ENCODE data around the gene CYP2W1.
A peak's percentile ranks its signal among the peaks of the same experiment; 100 is the strongest.

The CYP2W1 gene

DNA sequence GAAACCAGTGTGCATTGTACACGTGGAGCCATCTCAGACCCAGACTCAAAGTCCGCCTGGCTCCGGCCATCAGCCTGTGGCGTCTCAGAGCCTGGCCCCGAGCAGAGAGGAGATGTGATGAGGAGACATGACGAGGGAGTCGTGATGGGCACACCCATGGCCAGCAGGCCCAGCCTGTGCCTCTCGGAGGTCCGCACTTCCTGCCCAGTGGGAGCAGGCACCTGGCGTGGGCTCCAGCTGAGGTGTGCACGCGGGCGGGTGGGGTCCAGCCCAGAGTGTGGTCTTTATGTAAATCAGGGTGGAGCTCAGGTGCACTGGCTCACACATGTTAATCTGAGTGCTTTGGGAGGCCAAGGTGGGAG, 35.3 kb downstream of the CYP2W1 start:
- DNase-seq, result no peak

DNA sequence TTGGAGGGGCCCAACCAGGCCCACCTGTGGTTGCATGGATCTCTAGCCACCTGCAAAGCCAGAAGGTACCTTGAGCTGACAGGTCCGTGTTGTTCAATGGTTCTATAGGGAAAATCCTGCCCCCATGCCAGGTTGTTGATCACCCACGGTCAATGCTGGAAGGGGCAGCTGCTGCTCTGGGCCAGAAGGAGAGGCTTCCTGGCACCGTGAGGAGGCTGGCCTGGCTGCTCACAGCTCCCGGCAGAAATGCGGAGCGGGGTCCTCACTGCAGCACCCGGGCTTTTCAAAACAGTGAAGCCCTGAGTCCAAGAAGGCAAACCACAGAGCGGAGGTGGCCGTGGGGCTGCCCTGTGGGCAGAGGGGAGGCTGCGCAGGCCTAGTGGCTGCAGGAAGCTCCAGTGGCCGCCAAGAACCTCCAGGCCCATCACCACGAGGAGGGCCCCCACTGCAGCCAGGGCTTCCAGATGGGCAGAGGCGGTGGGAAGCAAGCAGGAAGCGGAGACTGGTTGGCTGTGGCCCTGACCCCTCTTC, 36.3 kb downstream of the CYP2W1 start:
- DNase-seq, result no peak

DNA sequence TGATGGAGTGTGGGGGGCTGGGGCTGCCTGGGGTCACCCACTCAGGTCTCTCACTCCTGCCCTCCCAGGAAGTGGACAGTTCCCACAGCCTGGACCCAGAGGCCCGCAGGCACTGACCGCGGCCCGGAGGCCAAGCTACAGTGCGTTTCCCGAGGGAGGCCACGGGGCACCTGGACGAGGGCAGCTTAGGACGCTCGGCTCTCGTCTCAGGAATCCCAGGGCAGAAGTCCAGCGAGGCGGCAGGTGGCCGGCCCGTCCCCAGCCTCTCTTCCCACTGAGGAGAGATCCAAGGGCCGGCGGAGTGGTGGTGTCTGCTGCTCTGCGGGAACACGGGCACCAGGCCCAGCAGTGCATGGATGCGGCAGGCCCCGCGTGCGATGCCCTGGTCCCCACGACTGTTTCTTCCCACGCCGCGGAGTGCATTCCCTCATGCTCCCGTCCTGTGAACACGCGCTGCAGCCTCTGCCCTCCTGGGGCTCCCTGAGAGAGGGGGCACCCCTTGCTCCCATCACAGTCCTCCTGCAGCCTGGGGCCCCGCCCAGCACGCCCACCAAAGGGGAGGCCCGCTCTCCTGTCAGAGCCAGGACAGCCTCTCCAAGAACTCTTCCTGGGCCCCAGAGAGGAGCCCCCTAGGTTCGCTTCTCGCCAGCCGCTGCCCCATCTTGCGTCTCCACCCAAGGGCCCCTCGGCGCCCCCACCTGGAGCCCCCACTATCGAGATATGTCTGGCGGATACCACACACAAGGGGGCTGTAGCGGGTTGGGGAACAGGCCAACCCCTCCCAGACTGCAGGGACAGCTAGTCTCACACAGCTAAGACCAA, 37.0 kb downstream of the CYP2W1 start:
- DNase-seq, result no peak

DNA sequence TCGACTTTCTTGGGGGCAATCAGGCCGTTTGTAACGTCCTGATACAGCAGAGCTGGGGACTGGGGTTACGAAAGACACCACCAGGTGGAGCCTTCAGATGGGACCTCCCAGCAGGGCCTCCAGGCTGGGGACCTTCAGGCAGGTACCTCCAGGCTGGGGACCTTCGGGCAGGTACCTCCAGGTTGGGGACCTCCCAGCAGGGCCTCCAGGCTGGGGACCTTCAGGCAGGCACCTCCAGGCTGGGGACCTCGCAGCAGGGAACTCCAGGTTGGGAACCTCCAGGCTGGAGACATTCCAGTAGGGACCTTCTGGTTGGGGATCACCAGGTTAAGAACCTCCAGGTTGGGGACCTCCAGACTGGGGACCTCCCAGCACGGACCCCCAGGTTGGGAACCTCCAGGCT, 37.9 kb downstream of the CYP2W1 start:
- DNase-seq, result no peak

DNA sequence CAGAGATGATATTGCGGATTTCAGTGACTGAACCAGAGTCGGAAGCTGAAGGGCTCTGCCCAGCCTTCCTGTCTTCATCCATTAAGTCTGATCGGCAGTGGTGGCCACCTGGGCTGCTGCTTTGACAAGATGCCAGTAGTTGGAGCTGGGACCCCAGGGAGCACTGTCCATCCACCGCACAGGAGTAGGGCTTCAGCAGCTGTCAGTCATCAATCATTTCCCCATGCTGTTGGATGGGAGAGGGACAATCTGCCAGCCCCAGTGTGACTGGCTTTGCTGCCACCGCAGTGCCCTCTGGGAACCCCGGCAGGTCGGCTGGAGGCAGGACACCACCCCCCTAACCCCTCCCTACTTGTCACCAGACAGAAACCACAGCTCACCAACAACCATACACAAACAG, 38.4 kb downstream of the CYP2W1 start:
- DNase-seq, result no peak

DNA sequence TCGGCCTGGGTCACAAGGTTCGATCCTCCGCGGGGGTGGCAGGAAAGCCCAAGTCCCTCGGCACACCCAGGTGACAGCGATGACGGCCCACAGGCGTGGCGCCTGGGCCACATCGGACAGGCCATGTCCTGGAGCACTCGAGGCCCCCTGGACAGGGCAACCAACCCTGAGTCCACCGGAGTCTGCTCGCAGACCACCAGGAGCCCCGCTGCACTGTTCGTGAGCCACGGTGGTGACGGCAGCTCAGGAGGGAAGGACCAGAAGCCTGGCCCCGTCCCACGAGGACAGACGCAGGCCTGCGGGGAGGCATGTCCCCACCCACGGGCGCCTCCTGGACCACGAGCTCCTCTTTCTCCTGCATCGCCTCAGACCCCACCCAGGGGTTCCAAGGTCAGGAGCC, 39.0 kb downstream of the CYP2W1 start:
- no peak for DNase-seq

DNA sequence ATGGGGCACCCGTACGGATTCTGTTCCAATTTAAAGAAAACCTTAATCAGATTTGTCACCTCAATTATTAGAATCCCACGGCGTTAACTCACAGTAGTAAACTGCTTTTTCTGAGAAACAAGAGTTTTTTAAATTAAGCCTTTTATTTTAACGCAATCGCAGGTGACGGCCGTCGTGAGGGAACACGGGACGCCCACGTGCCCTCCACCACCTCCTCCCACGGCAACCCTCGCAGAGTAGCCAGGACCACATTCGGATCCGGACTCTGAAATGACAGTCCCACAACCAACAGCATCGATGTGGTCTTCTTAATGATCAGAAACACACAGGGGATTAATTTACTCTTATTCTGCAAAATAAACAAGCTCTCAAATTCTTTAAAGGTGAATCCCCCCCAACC, 39.4 kb downstream of the CYP2W1 start:
- DNase-seq, result no peak

DNA sequence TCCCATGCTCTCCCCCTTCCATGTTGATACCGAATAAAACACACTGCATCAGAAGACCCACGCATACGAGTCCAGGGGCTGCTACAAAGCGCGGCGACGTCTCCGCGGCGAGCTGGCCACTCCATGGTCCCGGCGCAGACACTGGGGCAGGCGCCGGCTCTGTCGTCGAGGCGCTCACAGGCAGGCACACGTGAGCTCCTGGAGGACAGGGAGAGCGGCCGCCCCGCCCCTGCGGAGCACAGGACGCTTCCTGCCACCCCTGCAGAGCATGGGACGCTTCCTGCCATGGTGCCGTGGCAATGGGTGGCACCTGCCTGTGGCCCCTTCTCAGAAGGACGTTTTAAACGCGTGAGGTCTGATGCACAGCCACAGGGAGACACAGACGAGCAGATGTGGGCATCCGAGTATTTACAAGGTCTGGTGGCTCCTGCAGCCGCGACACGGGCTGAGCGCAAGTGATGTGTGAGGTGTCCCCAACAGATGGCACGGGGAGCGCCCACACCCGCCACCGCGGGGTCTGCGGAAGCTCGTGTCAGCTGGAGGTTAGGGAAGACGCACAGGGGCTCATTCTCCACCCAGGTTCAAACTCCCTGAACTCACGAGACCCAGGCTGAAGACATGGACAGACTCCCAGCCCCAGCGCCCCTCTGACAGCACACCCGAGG, 40.0 kb downstream of the CYP2W1 start:
- DNase-seq, result no peak

DNA sequence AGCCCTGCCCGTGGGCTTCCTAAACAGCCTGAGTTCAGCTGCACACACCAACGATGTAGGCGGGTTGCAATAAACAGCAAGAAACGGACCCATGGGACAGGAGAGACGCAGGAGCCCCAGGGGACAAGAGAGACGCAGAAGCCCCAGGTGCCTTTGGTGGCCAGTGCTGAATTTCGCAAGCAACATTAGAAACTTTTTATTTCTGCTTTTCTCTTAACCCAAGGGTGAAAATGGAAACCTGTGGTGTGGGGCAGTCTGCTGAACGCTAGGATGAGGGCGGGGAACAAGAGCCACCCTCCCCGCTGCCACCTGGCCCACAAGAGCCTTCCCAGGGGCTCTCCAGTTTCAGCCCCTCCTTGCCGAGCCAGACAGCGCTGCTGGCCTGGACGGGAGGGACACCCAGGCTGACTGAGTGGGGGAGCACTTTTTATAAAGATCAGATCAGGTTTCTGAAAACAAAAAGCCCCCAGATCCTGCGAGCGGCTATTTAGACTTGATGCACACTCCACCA, 41.4 kb downstream of the CYP2W1 start:
- DNase-seq, result no peak

DNA sequence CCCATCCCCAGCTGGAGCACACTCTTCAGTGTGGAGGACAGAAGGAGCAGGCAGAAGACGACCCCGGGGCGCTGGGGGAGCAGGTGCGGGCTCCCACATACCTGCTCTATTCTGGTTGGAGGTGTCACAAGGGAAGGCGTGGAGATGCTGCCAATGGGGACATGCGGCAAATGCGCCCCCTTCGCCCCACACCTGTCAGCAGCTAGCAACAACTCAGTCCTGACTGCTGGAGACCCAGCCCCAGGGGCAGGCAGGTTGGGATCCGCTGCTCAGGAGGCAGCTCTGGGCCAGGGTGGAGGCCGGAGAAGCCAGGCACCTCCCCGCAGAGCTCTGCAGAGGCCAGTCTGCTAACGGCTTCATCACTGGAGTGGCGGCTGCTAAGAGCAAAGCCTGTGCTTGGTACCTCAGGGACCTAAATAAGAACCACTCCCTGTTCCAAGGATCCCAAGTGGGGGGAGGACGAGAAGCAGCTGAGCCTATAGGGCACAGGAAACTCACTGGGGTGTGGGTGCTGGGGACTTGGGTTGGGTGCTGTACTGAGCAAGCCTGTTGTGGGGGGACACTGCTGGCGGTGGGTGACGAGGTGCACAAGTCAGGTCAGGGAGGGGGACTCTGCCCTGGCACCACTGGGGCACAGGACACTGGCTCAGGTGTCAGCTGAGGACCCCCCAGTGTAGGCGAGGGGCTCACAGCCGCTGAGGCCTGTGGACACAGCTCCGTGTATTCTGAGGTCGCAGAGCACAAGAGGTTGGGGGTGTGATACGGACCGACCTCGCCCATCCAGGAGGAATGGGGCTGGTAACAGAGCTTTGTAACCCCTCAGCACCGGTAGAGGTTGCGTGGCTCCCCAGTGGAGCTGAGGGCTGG, 42.1 kb downstream of the CYP2W1 start:
- no peak for DNase-seq

DNA sequence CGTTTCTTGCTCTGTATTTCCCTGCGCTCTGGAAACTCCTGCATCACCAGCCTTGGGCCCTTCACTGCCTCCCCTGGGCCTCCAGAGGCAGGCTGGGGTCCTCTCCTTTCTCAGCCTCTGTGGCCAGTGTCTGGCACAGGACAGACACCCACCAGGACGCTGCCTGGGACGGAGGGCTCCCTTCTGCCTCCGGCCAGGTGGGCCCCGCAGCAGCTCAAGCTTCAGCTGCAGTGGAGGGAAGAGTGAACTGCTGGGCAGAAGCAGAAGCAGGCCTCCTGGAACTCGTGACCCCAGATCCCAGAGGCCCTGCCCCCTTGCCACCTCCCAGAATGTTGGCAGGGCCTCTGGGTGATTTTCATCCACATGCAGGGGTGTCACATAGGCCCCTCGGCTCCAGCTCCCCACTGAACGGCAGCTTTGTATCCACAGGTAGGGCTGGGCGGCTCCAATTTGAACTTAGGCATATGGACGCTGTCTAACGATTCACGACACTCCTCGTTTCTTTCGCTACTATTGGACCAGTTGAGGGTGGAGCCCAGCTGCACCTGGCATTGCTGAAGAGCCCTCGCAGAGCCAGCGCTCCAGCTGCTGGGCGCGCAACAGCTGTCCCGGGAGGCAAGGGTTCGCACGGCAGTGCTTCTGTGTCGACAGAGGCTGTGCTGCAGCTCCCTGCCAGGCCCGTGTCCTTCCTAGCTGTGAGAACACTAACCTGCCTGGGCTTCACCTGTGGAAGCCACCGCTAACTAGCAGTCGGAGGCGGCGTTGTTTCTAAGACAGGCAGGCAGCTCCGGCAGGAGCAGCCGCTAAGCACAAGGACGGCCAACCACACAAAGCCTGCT, 43.0 kb downstream of the CYP2W1 start:
- DNase-seq, result no peak

DNA sequence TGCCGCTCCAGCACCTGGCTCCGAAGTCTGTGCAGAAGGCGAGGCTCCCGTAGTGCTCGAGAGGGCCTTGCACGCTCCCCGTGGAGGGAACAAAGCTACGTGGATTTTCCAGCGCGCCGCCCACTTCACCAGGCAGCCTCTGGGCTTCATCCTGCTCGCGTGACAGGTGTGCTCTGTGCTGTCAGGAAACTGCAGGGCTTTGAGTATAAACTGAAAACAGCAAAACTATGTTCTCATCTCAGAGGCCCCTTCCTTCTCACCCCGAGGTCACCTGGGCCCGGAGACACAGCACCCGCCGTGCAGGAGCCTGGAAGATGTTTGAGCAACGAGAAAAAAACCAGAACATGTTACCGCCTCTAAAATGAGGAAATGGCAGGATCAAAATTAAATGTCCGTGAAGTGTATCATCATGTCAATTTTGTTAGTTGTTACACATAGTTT, 43.8 kb downstream of the CYP2W1 start:
- no peak for DNase-seq

DNA sequence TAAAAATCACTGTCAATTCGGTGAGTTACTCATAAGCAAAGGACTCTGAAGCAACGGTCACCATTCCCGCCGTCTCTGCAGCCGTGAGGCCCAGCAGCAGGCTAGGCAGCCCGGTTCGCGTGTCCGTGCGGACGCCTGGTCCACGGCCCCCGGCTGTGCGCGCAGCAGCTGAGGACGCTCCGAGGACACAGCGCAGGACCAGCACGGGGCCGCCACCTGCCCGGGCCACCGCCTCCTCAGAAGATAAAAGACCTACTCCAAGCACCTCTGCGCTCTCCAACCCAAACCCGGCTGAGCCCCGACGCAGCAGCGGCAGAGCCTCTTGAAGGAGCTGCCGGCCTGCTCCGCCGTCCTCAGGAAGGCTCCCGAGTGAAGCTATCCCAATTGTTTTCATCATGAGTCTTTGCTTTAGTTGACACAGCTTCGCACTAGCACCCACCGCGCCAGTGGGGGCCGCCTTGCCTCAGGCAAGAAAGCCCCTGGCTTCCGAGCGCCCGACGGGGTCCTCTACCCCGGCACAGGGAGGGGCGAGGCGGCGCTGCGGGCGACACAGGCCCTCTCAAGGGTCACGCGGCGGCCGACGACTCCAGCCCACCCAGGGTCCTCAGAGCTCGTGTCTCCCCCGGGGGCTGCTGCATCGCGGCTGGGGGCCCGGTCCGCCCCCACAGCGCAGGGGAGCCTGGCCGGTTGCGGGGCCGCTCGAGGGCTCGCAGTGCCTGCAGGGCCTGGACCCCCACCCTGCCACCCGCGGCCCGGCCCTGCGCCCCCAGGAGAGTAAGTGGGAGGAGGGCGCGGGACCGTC, 44.5 kb downstream of the CYP2W1 start:
- DNase-seq, result peak; percentile 36

DNA sequence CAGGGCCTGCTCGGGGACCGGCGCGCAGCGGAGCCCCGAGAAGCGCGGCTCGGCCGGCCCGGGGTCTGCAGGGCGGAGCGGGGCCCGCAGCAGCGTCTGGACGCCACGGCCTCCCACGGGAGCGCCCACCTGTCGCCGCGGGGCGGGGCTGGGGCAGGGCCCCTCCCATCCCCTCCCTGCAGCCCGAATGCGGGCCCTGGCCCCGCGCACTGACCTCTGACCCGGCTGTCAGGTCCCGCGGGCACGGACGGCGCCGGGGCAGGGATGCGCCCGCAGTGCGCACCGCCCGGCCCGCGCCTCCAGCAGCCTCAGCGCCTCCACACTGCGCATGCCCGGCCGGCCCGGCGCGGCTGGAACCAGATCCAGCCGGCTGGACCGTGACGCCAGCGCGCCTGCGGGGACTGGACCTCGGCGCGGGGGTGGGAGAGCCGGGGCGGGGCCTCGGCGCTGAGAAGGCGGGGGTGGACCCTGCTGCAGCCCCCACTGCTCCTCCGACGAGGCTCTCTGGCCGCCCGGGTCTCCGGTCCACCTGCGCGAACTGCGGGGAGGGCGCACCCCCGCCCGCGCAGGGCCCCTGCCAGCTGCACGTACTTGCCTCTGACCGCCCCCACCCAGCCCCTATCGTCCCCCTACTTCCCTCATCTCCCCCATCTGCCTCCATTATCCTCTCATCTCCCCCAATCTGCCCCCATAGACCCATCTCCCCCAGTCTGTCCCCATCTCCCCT, 45.2 kb downstream of the CYP2W1 start:
- DNase-seq, result peak; percentile 92

DNA sequence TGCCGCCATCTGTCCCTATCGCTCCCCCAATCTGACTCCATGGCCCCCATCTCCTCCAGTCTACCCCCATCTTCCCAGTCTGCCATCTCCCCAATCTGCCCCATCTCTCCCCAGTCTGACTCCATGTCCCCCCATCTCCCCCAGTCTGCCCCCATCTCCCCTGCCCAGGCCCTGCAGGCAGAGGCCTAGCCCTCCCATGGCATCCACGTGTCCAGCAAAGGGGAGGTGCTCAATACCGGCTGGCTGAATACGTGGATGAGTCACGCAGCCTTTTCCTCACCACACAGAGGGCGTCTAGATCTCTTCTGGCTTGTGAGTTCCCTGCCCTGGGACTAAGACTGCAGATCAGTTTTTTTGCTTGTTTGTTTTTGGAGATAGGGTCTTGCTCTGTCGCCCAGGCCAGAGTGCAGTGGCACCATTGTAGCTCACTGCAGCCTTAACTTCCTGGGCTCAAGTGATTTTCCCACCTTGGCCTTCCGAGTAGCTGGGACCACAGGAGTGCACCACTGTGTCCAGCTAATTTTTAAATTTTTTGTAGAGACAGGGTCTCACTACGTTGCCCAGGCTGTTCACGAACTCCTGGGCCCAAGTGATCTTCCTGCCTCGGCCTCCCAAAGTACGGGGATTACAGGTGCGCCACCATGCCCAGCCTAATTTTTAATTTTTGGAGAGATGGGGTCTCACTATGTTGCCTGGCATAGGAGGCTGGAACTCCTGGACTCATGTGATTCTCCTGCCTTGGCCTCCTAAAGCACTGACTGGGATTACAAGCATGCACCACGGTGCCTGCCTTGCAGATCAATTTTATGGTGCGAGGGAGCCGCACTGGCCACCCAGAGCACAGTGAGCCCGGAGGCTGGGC, 46.0 kb downstream of the CYP2W1 start:
- DNase-seq, result peak; percentile 95

DNA sequence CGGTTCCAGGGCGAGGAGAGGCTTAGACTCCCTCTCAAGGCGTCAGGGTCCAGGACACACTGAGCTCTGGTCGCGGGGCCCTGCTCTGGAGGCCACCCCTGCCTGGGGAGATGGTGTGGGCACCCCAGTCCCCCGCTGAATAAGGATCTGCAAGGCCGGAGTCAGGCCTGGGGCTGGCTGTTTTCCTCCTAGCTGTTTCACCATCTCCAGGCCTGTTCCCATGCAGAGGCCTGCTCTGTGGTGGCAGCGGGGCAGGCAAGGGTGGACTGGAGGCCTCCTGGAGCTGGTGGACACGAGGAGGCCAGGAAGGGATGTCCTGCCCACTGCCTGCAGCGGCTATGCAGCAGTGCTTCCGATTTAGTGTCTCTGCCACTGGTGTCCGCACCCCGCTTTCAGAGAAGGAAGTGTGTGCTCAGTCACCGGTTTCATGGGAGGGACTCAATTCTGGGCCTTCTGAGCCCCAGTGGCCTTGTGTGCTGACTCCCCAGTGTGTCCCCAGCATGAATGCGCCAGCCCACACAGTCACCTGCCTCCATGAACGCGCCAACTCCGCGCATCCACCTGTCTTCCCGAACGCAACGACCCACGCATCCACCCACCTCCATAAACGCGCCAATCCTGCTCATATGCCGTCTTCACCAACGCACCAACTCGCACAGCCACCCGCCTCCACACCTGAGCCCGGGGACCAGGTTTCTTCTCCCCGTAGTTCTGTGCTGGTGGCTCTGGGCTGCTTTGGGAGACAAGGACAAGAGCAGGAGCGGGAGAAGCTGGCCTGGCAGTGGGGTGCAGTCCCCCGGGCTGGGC, 46.9 kb downstream of the CYP2W1 start:
- DNase-seq, result no peak

DNA sequence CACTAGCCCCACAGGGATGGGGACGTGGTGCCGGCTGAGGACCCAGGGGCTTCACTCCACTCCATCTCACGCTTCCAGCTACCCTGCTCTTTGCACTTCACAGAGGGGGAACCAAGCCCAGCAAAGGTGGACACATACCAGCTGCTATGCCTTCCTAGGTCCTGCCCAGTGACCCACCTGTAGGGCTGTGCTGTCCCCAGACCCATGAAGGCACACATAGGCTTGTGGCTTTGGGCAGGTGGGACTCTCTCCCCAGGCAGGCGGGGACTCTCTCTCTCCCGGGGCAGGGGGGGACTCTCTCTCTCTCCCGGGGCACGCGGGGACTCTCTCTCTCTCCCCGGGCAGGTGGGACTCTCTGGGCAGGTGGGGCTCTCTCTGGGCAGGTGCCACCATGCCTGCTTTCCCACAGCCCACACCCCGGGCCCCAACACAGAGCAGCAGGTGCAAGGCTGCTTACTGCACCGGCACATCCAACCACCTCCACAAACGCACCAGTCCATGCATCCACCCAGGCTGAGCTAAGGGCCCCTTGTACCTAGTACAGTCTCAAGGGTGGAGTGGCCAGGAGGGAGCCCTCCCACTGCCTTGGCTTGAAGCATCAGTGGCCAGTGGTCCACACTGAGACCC, 47.6 kb downstream of the CYP2W1 start:
- no peak for DNase-seq
